GM12878 (cell line): Measurements from ENCODE around the gene PFN4. TPM values are rescaled to one million over a fixed set of nuclear protein-coding genes. Genes with fewer than 3 reads are reported as not detected.

Source experiments
- ATAC-seq: fragments of 200-7000 bp; cut with Tn5 transposase; 3 replicates; pipeline ENCODE4 v1.9.1; 2020; ENCODE audit warnings: mild to moderate bottlenecking, moderate library complexity
- BruUV-seq: library from RNA; stranded (reverse); fragments of 400-500 nt; replicated peaks from 2 replicates; lab custom pipeline; 2021; lab: Mats Ljungman, UMichigan
- CTCF ChIA-PET: fragments of 300-600 bp; sonication (Branson Sonifier 250); formaldehyde crosslinking; extraction: SDS; loops from one replicate; lab custom pipeline; 2021; ENCODE audit warnings: inconsistent platforms; lab: Yijun Ruan, JAX
- POLR2A ChIA-PET: fragments of 350-600 bp; formaldehyde crosslinking; extraction: SDS; loops from one replicate; lab custom pipeline; 2021; ENCODE audit warnings: inconsistent platforms; lab: Charles Lee
- RAD21 ChIA-PET: fragments of 300-600 bp; sonication (Branson Sonifier 250); formaldehyde crosslinking; loops from one replicate; lab custom pipeline; 2023; ENCODE audit warnings: antibody characterized with exemption; ENCODE audit not compliant: unreplicated experiment; lab: Charles Lee
- SMC1A ChIA-PET: fragments of 300-600 bp; sonication (Branson Sonifier 250); formaldehyde crosslinking; loops from one replicate; lab custom pipeline; 2023; ENCODE audit not compliant: unreplicated experiment, uncharacterized antibody; lab: Charles Lee
- DNase-seq: peaks from one replicate; pipeline ENCODE4 v3.0.0-alpha.2; 2011; ENCODE audit warnings: low read depth, low spot score
- FAIRE-seq: peaks from 3 replicates; lab custom pipeline; 2011; peaks lifted over from hg19 to GRCh38; lab: Jason Lieb, UNC
- H2AFZ ChIP-seq: 2 replicates; pipeline ENCODE4 v1.6.0; 2011; ENCODE audit warnings: low read depth, low read length, control low read depth; ENCODE audit not compliant: control insufficient read depth
- H3K27ac ChIP-seq: 2 replicates; pipeline ENCODE4 v1.5.1; 2011; ENCODE audit warnings: control low read depth; ENCODE audit not compliant: control insufficient read depth, insufficient read depth
- H3K27me3 ChIP-seq, 2 experiments: replicated peaks in 1 of 2; 2 replicates each; pipeline versions ENCODE4 v1.6.0 to v1.6.1; 2011; ENCODE audit warnings: low read length in 1 of 2; ENCODE audit not compliant: control insufficient read depth in 2 of 2, insufficient read depth in 2 of 2
- H3K36me3 ChIP-seq, 2 experiments: 2 replicates each; pipeline ENCODE4 v1.5.1; 2011; ENCODE audit warnings: low read length in 1 of 2; ENCODE audit not compliant: control insufficient read depth in 2 of 2, insufficient read depth in 2 of 2
- H3K4me1 ChIP-seq: 2 replicates; pipeline ENCODE4 v1.6.1; 2011; ENCODE audit warnings: mild to moderate bottlenecking, low read length, moderate library complexity, mixed read lengths; ENCODE audit not compliant: control insufficient read depth, insufficient read depth
- H3K4me2 ChIP-seq: 2 replicates; pipeline ENCODE4 v1.6.0; 2011; ENCODE audit warnings: control low read depth; ENCODE audit not compliant: control insufficient read depth, insufficient read depth
- H3K4me3 ChIP-seq: fragments of 200-600 bp; sonication (generic); 2 replicates; pipeline ENCODE4 v1.5.1; 2016
- H3K79me2 ChIP-seq: 2 replicates; pipeline ENCODE4 v1.6.0; 2011; ENCODE audit warnings: low read length; ENCODE audit not compliant: control insufficient read depth, insufficient read depth
- H3K9ac ChIP-seq: 2 replicates; pipeline ENCODE4 v1.8.0; 2011; ENCODE audit warnings: low read length, control low read depth, mixed read lengths; ENCODE audit not compliant: control insufficient read depth, insufficient read depth
- H3K9me3 ChIP-seq: replicated peaks from 3 replicates; pipeline ENCODE4 v1.5.1; 2011; ENCODE audit warnings: mild to moderate bottlenecking, low read length; ENCODE audit not compliant: control insufficient read depth, insufficient read depth
- H4K20me1 ChIP-seq: 2 replicates; pipeline ENCODE4 v1.6.0; 2011; ENCODE audit not compliant: control insufficient read depth, insufficient read depth
- ATF7 ChIP-seq: fragments of 450-650 bp; IDR thresholded peaks from 2 replicates; pipeline ENCODE4 v1.6.1; 2016; ENCODE audit warnings: low read depth, mild to moderate bottlenecking
- CBX3 ChIP-seq: fragments of 200-600 bp; sonication (generic); IDR thresholded peaks from 2 replicates; pipeline ENCODE4 v1.6.1; 2016; ENCODE audit warnings: low read depth, borderline replicate concordance
- HDAC2 ChIP-seq: fragments of 200-600 bp; sonication (generic); IDR thresholded peaks from 2 replicates; pipeline ENCODE4 v1.6.1; 2017
- IKZF2 ChIP-seq, 2 experiments: fragments of 450-650 bp; IDR thresholded peaks; 2 replicates each; pipeline ENCODE4 v1.6.1; 2017; ENCODE audit warnings: mild to moderate bottlenecking in 2 of 2, moderate library complexity in 2 of 2
- IRF4 ChIP-seq: IDR thresholded peaks from 2 replicates; pipeline ENCODE4 v1.6.1; 2011; ENCODE audit warnings: low read depth, low read length
- SPI1 ChIP-seq: IDR thresholded peaks from 2 replicates; pipeline ENCODE4 v1.6.1; 2011; ENCODE audit warnings: low read depth, mild to moderate bottlenecking, low read length, moderate library complexity, borderline replicate concordance; ENCODE audit not compliant: insufficient read depth
- SRF ChIP-seq, 2 experiments: IDR thresholded peaks; 2 replicates each; pipeline ENCODE4 v1.6.1; 2011; ENCODE audit warnings: low read depth in 2 of 2, low read length in 2 of 2, mild to moderate bottlenecking in 1 of 2, moderate library complexity in 1 of 2
- ZSCAN29 ChIP-seq: fragments of 450-650 bp; IDR thresholded peaks from 2 replicates; pipeline ENCODE4 v1.6.1; 2017; ENCODE audit warnings: mild to moderate bottlenecking, moderate library complexity
- WGBS: methylation state at CpG from one replicate; pipeline ENCODE4 v1.1.6; 2016; ENCODE audit warnings: low lambda C conversion rate; ENCODE audit not compliant: insufficient replicate concordance, insufficient coverage; ENCODE audit errors: missing lambda C conversion rate; 5-methylcytosine and 5-hydroxymethylcytosine counted together
- in situ Hi-C: fragments of 300-500 bp; cut with MboI; formaldehyde crosslinking; loops from 9 replicates; pipeline ENCODE4 v1.14.3; 2018; ENCODE audit warnings: mixed read lengths
- intact Hi-C: fragments of 100-400 bp; cut with micrococcal nuclease; formaldehyde crosslinking; loops from one replicate; pipeline ENCODE4 v1.14.2; 2022; ENCODE audit not compliant: unreplicated experiment
- polyA plus RNA-seq, 11 experiments: library from polyadenylated mRNA; depleted of rRNA in 4 of 11; unstranded in 6 of 11; stranded (reverse) in 5 of 11; fragments of >200 nt; fragmentation: Nextera tagmentation in 4 of 11; fragmentation: Illumina TruSeq in 1 of 11; extraction: Ambion mirVana in 4 of 11; extraction: Trizol in 1 of 11; gene quantifications; 1 replicate in 1 of 11; 2 replicates in 10 of 11; pipeline versions ENCODE4 v1.2.1 to v1.2.3, GENCODE V29; 2011 to 2016; ENCODE audit warnings: inconsistent platforms in 2 of 11, missing spikeins in 2 of 11, low read depth in 1 of 11
- total RNA-seq, 4 experiments: library from RNA; depleted of rRNA in 3 of 4; stranded (reverse); fragments of >200 nt in 3 of 4; fragmentation: Illumina TruSeq in 1 of 4; extraction: Trizol in 1 of 4; gene quantifications; 2 replicates each; pipeline versions ENCODE4 v1.2.1 to v1.2.3, GENCODE V29; 2013 to 2021
- TF ChIP-seq, protein P1 (sequence below): fragments of 450-650 bp; IDR thresholded peaks from 2 replicates; pipeline ENCODE4 v1.6.1; 2017; ENCODE audit warnings: low read depth, mild to moderate bottlenecking, moderate library complexity
- TF ChIP-seq, protein P2 (sequence below): fragments of 450-650 bp; conservative IDR thresholded peaks from 2 replicates; pipeline ENCODE4 v1.6.1; 2017; ENCODE audit warnings: mild to moderate bottlenecking, moderate library complexity
- TF ChIP-seq, protein P3 (sequence below): IDR thresholded peaks from 2 replicates; pipeline ENCODE4 v1.6.1; 2011; ENCODE audit warnings: low read depth, mild to moderate bottlenecking, low read length, moderate library complexity, borderline replicate concordance; ENCODE audit errors: extremely low read depth
- TF ChIP-seq, protein P4 (sequence below): IDR thresholded peaks from 2 replicates; pipeline ENCODE4 v1.6.1; 2012; ENCODE audit warnings: mild to moderate bottlenecking, low read depth, low read length
- TF ChIP-seq, protein P5 (sequence below): IDR thresholded peaks from 2 replicates; pipeline ENCODE4 v1.6.1; 2011; ENCODE audit warnings: low read depth, low read length, improper control_type of control experiment, borderline replicate concordance
- TF ChIP-seq, protein P6 (sequence below): IDR thresholded peaks from 2 replicates; pipeline ENCODE4 v1.6.1; 2011; ENCODE audit warnings: borderline replicate concordance, low read depth, mild to moderate bottlenecking, moderate library complexity, mixed read lengths, low read length; ENCODE audit not compliant: insufficient read depth; ENCODE audit errors: extremely low read length

Gene PFN4
- total and polyA plus RNA-seq, 10 of the 15 experiments (the other 5 are each of a cell fraction or from before 2014, with no cell fraction given): 0.12 to 2.1 (median 1.0) TPM

DNA sequence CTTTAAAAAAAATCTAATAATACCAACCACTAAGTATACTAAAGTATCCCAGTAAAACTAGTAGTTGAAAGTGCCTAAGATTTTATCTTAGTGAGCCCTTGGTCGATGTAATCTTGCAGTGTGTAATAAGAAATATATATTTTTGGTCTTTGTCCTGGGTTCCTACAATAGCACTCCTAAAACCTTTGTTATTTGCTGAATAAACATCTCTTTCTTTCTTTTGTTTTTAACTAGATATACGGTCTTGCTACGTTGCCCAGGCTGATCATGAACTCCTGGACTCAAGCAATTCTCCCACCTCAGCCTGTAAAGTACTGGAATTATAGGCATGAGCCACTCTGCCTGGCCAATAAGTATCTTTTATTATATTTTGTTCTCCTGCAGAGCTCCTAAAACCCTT is 36.1 kb downstream of the PFN4 start:
- no peak for FAIRE-seq
- no peak for ATAC-seq
- CTCF ChIA-PET: interaction anchor here (1.3 to 1.7 kb wide), 2 partner anchors 8 to 264 kb away, joined by 4 read pairs; no protein-coding TSS in a partner anchor
- Histone ChIP-seq H3K4me2 (no peak overlapping the region), H4K20me1 (no peaks in the 10 kb centered on the region), H3K4me1 (peaks cover 12% of the 10 kb centered on the region), H3K36me3 (no peaks in the 10 kb centered on the region; a peak in 1 of 4 replicates), H3K9me3 (no peaks in the 10 kb centered on the region), H3K79me2 (no peaks in the 10 kb centered on the region), H3K27me3 (no peaks in the 10 kb centered on the region), H3K9ac (no peak overlapping the region), H3K4me3 (no peak overlapping the region), H2AFZ (no peak overlapping the region), H3K27ac (no peak overlapping the region)
- POLR2A ChIA-PET: interaction anchor here (0.6 to 1.3 kb wide), 2 partner anchors 11 to 155 kb away, joined by 4 to 7 read pairs; partner anchors contain the start of gene SF3B6
- in situ Hi-C loops (loop anchor here (5.0 kb wide), 1 partner anchor 260 kb away; no protein-coding TSS in a partner anchor), intact Hi-C loops (no loop called here)
- no peak for DNase-seq
- 81% methylated on average over 3 of the region's 3 CpGs for WGBS
- BruUV-seq: no TSS peak
- RAD21 ChIA-PET: no interaction called here
- SMC1A ChIA-PET: interaction anchor here (0.9 kb wide), 1 partner anchor 77 kb away, joined by 3 read pairs; no protein-coding TSS in a partner anchor
- TF ChIP-seq, protein P1, sequence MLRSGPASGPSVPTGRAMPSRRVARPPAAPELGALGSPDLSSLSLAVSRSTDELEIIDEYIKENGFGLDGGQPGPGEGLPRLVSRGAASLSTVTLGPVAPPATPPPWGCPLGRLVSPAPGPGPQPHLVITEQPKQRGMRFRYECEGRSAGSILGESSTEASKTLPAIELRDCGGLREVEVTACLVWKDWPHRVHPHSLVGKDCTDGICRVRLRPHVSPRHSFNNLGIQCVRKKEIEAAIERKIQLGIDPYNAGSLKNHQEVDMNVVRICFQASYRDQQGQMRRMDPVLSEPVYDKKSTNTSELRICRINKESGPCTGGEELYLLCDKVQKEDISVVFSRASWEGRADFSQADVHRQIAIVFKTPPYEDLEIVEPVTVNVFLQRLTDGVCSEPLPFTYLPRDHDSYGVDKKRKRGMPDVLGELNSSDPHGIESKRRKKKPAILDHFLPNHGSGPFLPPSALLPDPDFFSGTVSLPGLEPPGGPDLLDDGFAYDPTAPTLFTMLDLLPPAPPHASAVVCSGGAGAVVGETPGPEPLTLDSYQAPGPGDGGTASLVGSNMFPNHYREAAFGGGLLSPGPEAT: no peak
- TF ChIP-seq IRF4 (no peak), HDAC2 (no peak), IKZF2 (IDR thresholded peaks at IDR 0.05) (no peak), ZSCAN29 (no peak), CBX3 (no peak), ATF7 (no peak), SPI1 (no peak), SRF (IDR thresholded peaks at IDR 0.05; ENCODE audit: low read depth in 2 of 2, low read length in 2 of 2) (no peak)
- TF ChIP-seq, protein P2, sequence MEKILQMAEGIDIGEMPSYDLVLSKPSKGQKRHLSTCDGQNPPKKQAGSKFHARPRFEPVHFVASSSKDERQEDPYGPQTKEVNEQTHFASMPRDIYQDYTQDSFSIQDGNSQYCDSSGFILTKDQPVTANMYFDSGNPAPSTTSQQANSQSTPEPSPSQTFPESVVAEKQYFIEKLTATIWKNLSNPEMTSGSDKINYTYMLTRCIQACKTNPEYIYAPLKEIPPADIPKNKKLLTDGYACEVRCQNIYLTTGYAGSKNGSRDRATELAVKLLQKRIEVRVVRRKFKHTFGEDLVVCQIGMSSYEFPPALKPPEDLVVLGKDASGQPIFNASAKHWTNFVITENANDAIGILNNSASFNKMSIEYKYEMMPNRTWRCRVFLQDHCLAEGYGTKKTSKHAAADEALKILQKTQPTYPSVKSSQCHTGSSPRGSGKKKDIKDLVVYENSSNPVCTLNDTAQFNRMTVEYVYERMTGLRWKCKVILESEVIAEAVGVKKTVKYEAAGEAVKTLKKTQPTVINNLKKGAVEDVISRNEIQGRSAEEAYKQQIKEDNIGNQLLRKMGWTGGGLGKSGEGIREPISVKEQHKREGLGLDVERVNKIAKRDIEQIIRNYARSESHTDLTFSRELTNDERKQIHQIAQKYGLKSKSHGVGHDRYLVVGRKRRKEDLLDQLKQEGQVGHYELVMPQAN: no peak
- TF ChIP-seq, protein P3, sequence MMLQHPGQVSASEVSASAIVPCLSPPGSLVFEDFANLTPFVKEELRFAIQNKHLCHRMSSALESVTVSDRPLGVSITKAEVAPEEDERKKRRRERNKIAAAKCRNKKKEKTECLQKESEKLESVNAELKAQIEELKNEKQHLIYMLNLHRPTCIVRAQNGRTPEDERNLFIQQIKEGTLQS: no peak
- TF ChIP-seq, protein P4, sequence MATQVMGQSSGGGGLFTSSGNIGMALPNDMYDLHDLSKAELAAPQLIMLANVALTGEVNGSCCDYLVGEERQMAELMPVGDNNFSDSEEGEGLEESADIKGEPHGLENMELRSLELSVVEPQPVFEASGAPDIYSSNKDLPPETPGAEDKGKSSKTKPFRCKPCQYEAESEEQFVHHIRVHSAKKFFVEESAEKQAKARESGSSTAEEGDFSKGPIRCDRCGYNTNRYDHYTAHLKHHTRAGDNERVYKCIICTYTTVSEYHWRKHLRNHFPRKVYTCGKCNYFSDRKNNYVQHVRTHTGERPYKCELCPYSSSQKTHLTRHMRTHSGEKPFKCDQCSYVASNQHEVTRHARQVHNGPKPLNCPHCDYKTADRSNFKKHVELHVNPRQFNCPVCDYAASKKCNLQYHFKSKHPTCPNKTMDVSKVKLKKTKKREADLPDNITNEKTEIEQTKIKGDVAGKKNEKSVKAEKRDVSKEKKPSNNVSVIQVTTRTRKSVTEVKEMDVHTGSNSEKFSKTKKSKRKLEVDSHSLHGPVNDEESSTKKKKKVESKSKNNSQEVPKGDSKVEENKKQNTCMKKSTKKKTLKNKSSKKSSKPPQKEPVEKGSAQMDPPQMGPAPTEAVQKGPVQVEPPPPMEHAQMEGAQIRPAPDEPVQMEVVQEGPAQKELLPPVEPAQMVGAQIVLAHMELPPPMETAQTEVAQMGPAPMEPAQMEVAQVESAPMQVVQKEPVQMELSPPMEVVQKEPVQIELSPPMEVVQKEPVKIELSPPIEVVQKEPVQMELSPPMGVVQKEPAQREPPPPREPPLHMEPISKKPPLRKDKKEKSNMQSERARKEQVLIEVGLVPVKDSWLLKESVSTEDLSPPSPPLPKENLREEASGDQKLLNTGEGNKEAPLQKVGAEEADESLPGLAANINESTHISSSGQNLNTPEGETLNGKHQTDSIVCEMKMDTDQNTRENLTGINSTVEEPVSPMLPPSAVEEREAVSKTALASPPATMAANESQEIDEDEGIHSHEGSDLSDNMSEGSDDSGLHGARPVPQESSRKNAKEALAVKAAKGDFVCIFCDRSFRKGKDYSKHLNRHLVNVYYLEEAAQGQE: no peak
- TF ChIP-seq, protein P5, sequence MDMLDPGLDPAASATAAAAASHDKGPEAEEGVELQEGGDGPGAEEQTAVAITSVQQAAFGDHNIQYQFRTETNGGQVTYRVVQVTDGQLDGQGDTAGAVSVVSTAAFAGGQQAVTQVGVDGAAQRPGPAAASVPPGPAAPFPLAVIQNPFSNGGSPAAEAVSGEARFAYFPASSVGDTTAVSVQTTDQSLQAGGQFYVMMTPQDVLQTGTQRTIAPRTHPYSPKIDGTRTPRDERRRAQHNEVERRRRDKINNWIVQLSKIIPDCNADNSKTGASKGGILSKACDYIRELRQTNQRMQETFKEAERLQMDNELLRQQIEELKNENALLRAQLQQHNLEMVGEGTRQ: no peak
- TF ChIP-seq, protein P6, sequence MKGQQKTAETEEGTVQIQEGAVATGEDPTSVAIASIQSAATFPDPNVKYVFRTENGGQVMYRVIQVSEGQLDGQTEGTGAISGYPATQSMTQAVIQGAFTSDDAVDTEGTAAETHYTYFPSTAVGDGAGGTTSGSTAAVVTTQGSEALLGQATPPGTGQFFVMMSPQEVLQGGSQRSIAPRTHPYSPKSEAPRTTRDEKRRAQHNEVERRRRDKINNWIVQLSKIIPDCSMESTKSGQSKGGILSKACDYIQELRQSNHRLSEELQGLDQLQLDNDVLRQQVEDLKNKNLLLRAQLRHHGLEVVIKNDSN: no peak
